Caco-2 (cell line): ENCODE results near the gene SLIT3. TPM values are rescaled to one million over a fixed set of nuclear protein-coding genes. Genes with fewer than 3 reads are reported as not detected.

Source experiments
- BruUV-seq: library from RNA; stranded (reverse); fragments of 400-500 nt; replicated peaks from 2 replicates; lab custom pipeline; 2021; lab: Mats Ljungman, UMichigan
- CTCF ChIA-PET: fragments of 300-600 bp; sonication (Branson Sonifier 250); formaldehyde crosslinking; loops from one replicate; lab custom pipeline; 2022; ENCODE audit warnings: antibody characterized with exemption; lab: Charles Lee
- POLR2A ChIA-PET: fragments of 300-600 bp; sonication (Branson Sonifier 250); formaldehyde crosslinking; loops from one replicate; lab custom pipeline; 2022; ENCODE audit warnings: antibody characterized with exemption; lab: Charles Lee
- DNase-seq, 2 experiments: peaks; one replicate each; pipeline versions ENCODE4 v3.0.0 to v3.0.0-alpha.2; 2020 to 2022
- H3K27me3 ChIP-seq: replicated peaks from 2 replicates; pipeline ENCODE4 v1.6.0; 2011; ENCODE audit warnings: low read length; ENCODE audit not compliant: control insufficient read depth, insufficient read depth
- H3K36me3 ChIP-seq: 2 replicates; pipeline ENCODE4 v1.5.1; 2011; ENCODE audit warnings: low read length; ENCODE audit not compliant: control insufficient read depth, insufficient read depth
- H3K4me1 ChIP-seq: fragments of 250-450 bp; sonication (Bioruptor Pico); 2 replicates; pipeline ENCODE4 v1.5.1; 2020; ENCODE audit warnings: mild to moderate bottlenecking
- H3K4me3 ChIP-seq: 2 replicates; pipeline ENCODE4 v1.5.1; 2011; ENCODE audit warnings: low read depth, mild to moderate bottlenecking, control low read depth, low read length
- H3K9me3 ChIP-seq: fragments of 250-450 bp; sonication (Bioruptor Pico); 2 replicates; pipeline ENCODE4 v1.5.1; 2020; ENCODE audit warnings: mild to moderate bottlenecking, moderate library complexity
- H3K27ac Mint-ChIP-seq: one replicate; pipeline ENCODE4 v1.8.0; 2022; ENCODE audit warnings: mixed read lengths; ENCODE audit not compliant: unreplicated experiment
- H3K27me3 Mint-ChIP-seq: one replicate; pipeline ENCODE4 v1.8.0; 2022; ENCODE audit warnings: mixed read lengths; ENCODE audit not compliant: insufficient read depth, unreplicated experiment
- H3K36me3 Mint-ChIP-seq: one replicate; pipeline ENCODE4 v1.8.0; 2022; ENCODE audit warnings: mild to moderate bottlenecking, mixed read lengths; ENCODE audit not compliant: insufficient read depth, unreplicated experiment
- H3K4me1 Mint-ChIP-seq: one replicate; pipeline ENCODE4 v1.8.0; 2022; ENCODE audit warnings: low read depth, mixed read lengths; ENCODE audit not compliant: unreplicated experiment
- H3K4me3 Mint-ChIP-seq: one replicate; pipeline ENCODE4 v1.8.0; 2022; ENCODE audit warnings: mild to moderate bottlenecking, moderate library complexity, mixed read lengths; ENCODE audit not compliant: unreplicated experiment
- H3K9me3 Mint-ChIP-seq: one replicate; pipeline ENCODE4 v1.8.0; 2022; ENCODE audit warnings: mixed read lengths; ENCODE audit not compliant: unreplicated experiment
- CTCF ChIP-seq, 2 experiments: fragments of 200-600 bp in 1 of 2; IDR thresholded peaks; 1 replicate in 1 of 2; 2 replicates in 1 of 2; pipeline versions ENCODE4 v1.5.1 to v1.8.0; 2011 to 2022; ENCODE audit warnings: antibody characterized with exemption in 1 of 2, control low read depth in 1 of 2, inconsistent platforms in 1 of 2, low read depth in 1 of 2, low read length in 1 of 2, mild to moderate bottlenecking in 1 of 2, moderate library complexity in 1 of 2; ENCODE audit not compliant: insufficient read depth in 1 of 2, severe bottlenecking in 1 of 2, unreplicated experiment in 1 of 2
- intact Hi-C: fragments of 100-400 bp; cut with micrococcal nuclease; formaldehyde crosslinking; loops from one replicate; pipeline ENCODE4 v1.10.0; 2022; ENCODE audit not compliant: unreplicated experiment
- total RNA-seq: library from RNA; stranded (reverse); gene quantifications from 2 replicates; pipeline ENCODE4 v1.2.3, GENCODE V29; 2022

Gene SLIT3
- total RNA-seq, 1 experiment from 2014 or later: 2.1 TPM

DNA sequence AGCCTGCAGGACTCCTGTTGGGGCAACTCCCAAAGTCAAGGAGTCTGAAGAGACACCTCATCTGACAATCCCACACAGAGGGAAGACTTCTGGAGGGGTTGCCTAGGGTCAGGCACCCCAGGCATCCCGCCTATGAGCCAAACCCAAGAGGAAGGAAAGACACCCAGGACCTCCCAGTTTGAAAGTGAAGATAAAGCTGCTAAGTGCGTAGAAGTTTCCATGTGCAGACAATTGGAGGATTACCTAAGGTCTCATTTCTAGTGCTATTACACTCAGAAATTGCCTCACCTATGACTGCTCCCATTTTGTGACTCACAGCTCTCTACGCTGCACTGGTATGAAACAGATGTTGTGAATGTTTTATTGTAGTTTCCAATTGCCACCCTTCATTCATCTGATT, 322.9 kb downstream of the SLIT3 start:
- Histone ChIP-seq H3K4me1 (peaks cover 6% of the 10 kb centered on the region), H3K4me3 (no peak overlapping the region), H3K27me3 (no peaks in the 10 kb centered on the region), H3K9me3 (no peaks in the 10 kb centered on the region), H3K36me3 (no peaks in the 10 kb centered on the region)
- TF ChIP-seq CTCF (IDR thresholded peaks at IDR 0.05; ENCODE audit: insufficient read depth in 1 of 2, low read depth in 1 of 2, low read length in 1 of 2, severe bottlenecking in 1 of 2, unreplicated experiment in 1 of 2): no peak
- CTCF ChIA-PET: no interaction called here
- BruUV-seq: no TSS peak
- H3K4me1 Mint-ChIP-seq: peaks cover 12% of the 10 kb centered on the region
- POLR2A ChIA-PET: no interaction called here
- no peak overlapping the region for H3K4me3 Mint-ChIP-seq
- intact Hi-C loops: no loop called here
- H3K9me3 Mint-ChIP-seq: no peaks in the 10 kb centered on the region
- H3K36me3 Mint-ChIP-seq: peaks cover 5% of the 10 kb centered on the region
- H3K27me3 Mint-ChIP-seq: no peaks in the 10 kb centered on the region
- DNase-seq: no peak
- no peak overlapping the region for H3K27ac Mint-ChIP-seq

DNA sequence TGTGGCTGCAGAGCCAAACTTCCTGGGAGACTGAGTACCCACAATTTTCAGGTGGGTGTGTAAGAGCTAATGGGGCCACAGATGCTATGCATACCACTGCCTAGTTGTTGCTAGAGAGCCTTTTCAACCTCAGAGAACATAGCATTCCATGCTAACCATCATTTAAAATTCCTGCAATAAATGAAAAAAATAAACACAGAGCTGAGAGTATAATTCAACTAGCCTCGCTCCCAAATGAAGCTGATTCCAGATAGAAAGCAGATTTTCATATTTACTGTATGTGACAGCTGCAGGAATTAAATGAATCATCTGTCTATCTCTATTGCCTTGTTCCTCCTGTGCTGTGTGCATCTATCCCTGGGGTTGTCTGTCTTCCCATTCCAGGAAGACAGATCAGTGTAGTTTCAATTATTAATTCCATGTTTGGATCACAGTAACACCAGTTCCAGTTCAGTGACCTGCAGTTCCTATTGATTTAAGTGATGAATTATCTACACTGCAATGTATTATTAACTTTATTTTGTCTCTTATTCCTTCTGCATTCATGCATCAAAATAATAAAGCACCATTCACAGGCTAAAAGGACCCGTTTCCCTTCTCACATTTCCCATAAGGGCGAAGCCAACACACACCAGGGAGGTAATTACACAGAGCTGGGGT, 324.5 kb downstream of the SLIT3 start:
- BruUV-seq: no TSS peak
- Mint-ChIP-seq H3K9me3 (no peaks in the 10 kb centered on the region), H3K4me3 (no peak overlapping the region), H3K4me1 (peaks cover 16% of the 10 kb centered on the region), H3K27ac (no peak overlapping the region), H3K27me3 (no peaks in the 10 kb centered on the region), H3K36me3 (peaks cover 5% of the 10 kb centered on the region)
- Histone ChIP-seq H3K4me1 (peaks cover 6% of the 10 kb centered on the region), H3K27me3 (no peaks in the 10 kb centered on the region), H3K36me3 (no peaks in the 10 kb centered on the region), H3K9me3 (no peaks in the 10 kb centered on the region), H3K4me3 (no peak overlapping the region)
- no peak for TF ChIP-seq CTCF (IDR thresholded peaks at IDR 0.05; ENCODE audit: insufficient read depth in 1 of 2, low read depth in 1 of 2, low read length in 1 of 2, severe bottlenecking in 1 of 2, unreplicated experiment in 1 of 2)
- ChIA-PET CTCF (no interaction called here), POLR2A (no interaction called here)
- no peak for DNase-seq
- intact Hi-C loops: no loop called here

GRCh38 chr5:168975331-168975730, 325.6 kb downstream of the SLIT3 start:
- peaks cover 5% of the 10 kb centered on the region for H3K36me3 Mint-ChIP-seq
- no TSS peak for BruUV-seq
- intact Hi-C loops: no loop called here
- ChIA-PET POLR2A (no interaction called here), CTCF (no interaction called here)
- DNase-seq: no peak
- Histone ChIP-seq H3K36me3 (no peaks in the 10 kb centered on the region), H3K27me3 (no peaks in the 10 kb centered on the region), H3K9me3 (no peaks in the 10 kb centered on the region), H3K4me1 (peaks cover 6% of the 10 kb centered on the region), H3K4me3 (no peak overlapping the region)
- H3K27me3 Mint-ChIP-seq: no peaks in the 10 kb centered on the region
- H3K4me3 Mint-ChIP-seq: no peak overlapping the region
- no peak overlapping the region for H3K27ac Mint-ChIP-seq
- TF ChIP-seq CTCF (IDR thresholded peaks at IDR 0.05; ENCODE audit: insufficient read depth in 1 of 2, low read depth in 1 of 2, low read length in 1 of 2, severe bottlenecking in 1 of 2, unreplicated experiment in 1 of 2): no peak
- peaks cover 16% of the 10 kb centered on the region for H3K4me1 Mint-ChIP-seq
- H3K9me3 Mint-ChIP-seq: no peaks in the 10 kb centered on the region
